K562 (cell line): ENCODE measurements around the gene PGAP3. TPM values are rescaled to one million over a fixed set of nuclear protein-coding genes. Genes with fewer than 3 reads are reported as not detected.
A peak's percentile ranks its signal among the peaks of the same experiment; 100 is the strongest.

Experiments
- BRD4 ChIP-seq: fragments of 200-600 bp; sonication (generic); IDR thresholded peaks from 2 replicates; pipeline ENCODE4 v1.6.1; 2017; ENCODE audit warnings: inconsistent platforms
- CBX1 ChIP-seq: sonication (generic); IDR thresholded peaks from 2 replicates; pipeline ENCODE4 v1.6.1; 2016; ENCODE audit warnings: antibody characterized with exemption, low read depth, mild to moderate bottlenecking
- CREM ChIP-seq: IDR thresholded peaks from 2 replicates; pipeline ENCODE4 v1.6.1; 2014; ENCODE audit warnings: antibody characterized with exemption, low read depth
- ESRRB ChIP-seq: fragments of 250-450 bp; sonication (Bioruptor Pico); IDR thresholded peaks from 2 replicates; pipeline ENCODE4 v1.5.0; 2020; ENCODE audit warnings: mild to moderate bottlenecking, moderate library complexity, borderline replicate concordance
- ETV1 ChIP-seq: fragments of 450-650 bp; conservative IDR thresholded peaks from 2 replicates; pipeline ENCODE4 v1.6.1; 2016; ENCODE audit warnings: missing genetic modification characterization, control low read depth, low read depth, missing compliant biosample characterization
- FOSL1 ChIP-seq: fragments of 200-800 bp; sonication (Bioruptor generic); conservative IDR thresholded peaks from 2 replicates; pipeline ENCODE4 v1.6.1; 2016; ENCODE audit warnings: missing genetic modification characterization, missing compliant biosample characterization
- MTA1 ChIP-seq: fragments of 450-650 bp; IDR thresholded peaks from 2 replicates; pipeline ENCODE4 v1.6.1; 2017; ENCODE audit warnings: borderline replicate concordance
- NFE2 ChIP-seq: IDR thresholded peaks from 2 replicates; pipeline ENCODE4 v1.6.1; 2014; ENCODE audit warnings: antibody characterized with exemption, low read depth
- POLR2AphosphoS5 ChIP-seq: IDR thresholded peaks from 2 replicates; pipeline ENCODE4 v1.6.1; 2011; ENCODE audit warnings: mild to moderate bottlenecking, low read depth, low read length, moderate library complexity; ENCODE audit not compliant: control insufficient read depth, insufficient read depth
- RUNX1 ChIP-seq: sonication (generic); IDR thresholded peaks from 2 replicates; pipeline ENCODE4 v1.6.1; 2016; ENCODE audit warnings: antibody characterized with exemption, low read depth
- SMARCA4 ChIP-seq: fragments of 450-650 bp; IDR thresholded peaks from 2 replicates; pipeline ENCODE4 v1.6.1; 2016
- TAF7 ChIP-seq: fragments of 450-650 bp; IDR thresholded peaks from 2 replicates; pipeline ENCODE4 v1.6.1; 2016; ENCODE audit warnings: missing genetic modification characterization, missing compliant biosample characterization
- TEAD1 ChIP-seq, 2 experiments: fragments of 450-650 bp in 1 of 2; sonication (generic) in 1 of 2; formaldehyde crosslinking; IDR thresholded peaks; 2 replicates each; pipeline versions ENCODE4 v1.4.0 to v1.8.0; 2020 to 2022; ENCODE audit warnings: mild to moderate bottlenecking in 2 of 2, missing genetic modification reagents in 1 of 2
- XRCC3 ChIP-seq: fragments of 450-650 bp; IDR thresholded peaks from 2 replicates; pipeline ENCODE4 v1.6.1; 2017; ENCODE audit warnings: mild to moderate bottlenecking, moderate library complexity
- ZNF347 ChIP-seq: fragments of 450-650 bp; formaldehyde crosslinking; IDR thresholded peaks from 2 replicates; pipeline ENCODE4 v1.4.0; 2020; ENCODE audit warnings: low read depth, mild to moderate bottlenecking, moderate library complexity
- ZNF41 ChIP-seq: fragments of 250-450 bp; sonication (Bioruptor Pico); conservative IDR thresholded peaks from 2 replicates; pipeline ENCODE4 v1.4.0; 2020; ENCODE audit warnings: mild to moderate bottlenecking
- ZNF551 ChIP-seq: fragments of 250-450 bp; sonication (Bioruptor Pico); IDR thresholded peaks from 2 replicates; pipeline ENCODE4 v1.5.0; 2021; ENCODE audit warnings: mild to moderate bottlenecking, moderate library complexity
- ZNF778 ChIP-seq: fragments of 450-650 bp; formaldehyde crosslinking; IDR thresholded peaks from 2 replicates; pipeline ENCODE4 v1.4.0; 2020; ENCODE audit warnings: mild to moderate bottlenecking, moderate library complexity
- ZSCAN32 ChIP-seq: fragments of 450-650 bp; formaldehyde crosslinking; IDR thresholded peaks from 2 replicates; pipeline ENCODE4 v1.4.0; 2020; ENCODE audit warnings: mild to moderate bottlenecking, moderate library complexity
- polyA plus RNA-seq, 8 experiments: library from polyadenylated mRNA; depleted of rRNA in 4 of 8; stranded (reverse) in 5 of 8; unstranded in 3 of 8; fragments of >200 nt; fragmentation: Nextera tagmentation in 2 of 8; fragmentation: Illumina TruSeq in 1 of 8; extraction: Ambion mirVana in 2 of 8; extraction: Trizol in 1 of 8; gene quantifications; 2 replicates each; pipeline versions ENCODE4 v1.2.1 to v1.2.3, GENCODE V29; 2011 to 2014; ENCODE audit warnings: inconsistent platforms in 1 of 8, missing spikeins in 1 of 8
- total RNA-seq, 7 experiments: library from RNA; depleted of rRNA in 6 of 7; stranded (reverse); fragments of >200 nt in 6 of 7; fragmentation: Illumina TruSeq in 2 of 7; extraction: Trizol in 2 of 7; gene quantifications; 2 replicates each; pipeline versions ENCODE4 v1.2.1 to v1.2.3, GENCODE V29; 2011 to 2021; ENCODE audit warnings: low replicate concordance in 1 of 7
- TF ChIP-seq, protein P1 (sequence below): fragments of 450-650 bp; formaldehyde crosslinking; IDR thresholded peaks from 2 replicates; pipeline ENCODE4 v1.4.0; 2020; ENCODE audit warnings: mild to moderate bottlenecking, moderate library complexity
- TF ChIP-seq, protein P2 (sequence below): sonication (generic); formaldehyde crosslinking; IDR thresholded peaks from 2 replicates; pipeline ENCODE4 v1.8.1; 2023; ENCODE audit warnings: mild to moderate bottlenecking, missing genetic modification reagents
- TF ChIP-seq, protein P3 (sequence below): fragments of 250-450 bp; sonication (Bioruptor Pico); IDR thresholded peaks from 2 replicates; pipeline ENCODE4 v1.9.0; 2021; ENCODE audit warnings: mild to moderate bottlenecking, inconsistent platforms
- TF ChIP-seq, protein P4 (sequence below): fragments of 200-800 bp; sonication (Bioruptor generic); IDR thresholded peaks from 2 replicates; pipeline ENCODE4 v1.6.1; 2017; ENCODE audit warnings: missing genetic modification characterization, missing compliant biosample characterization

Gene PGAP3
- total and polyA plus RNA-seq, 9 of the 15 experiments (the other 6 are each of a cell fraction or from before 2014, with no cell fraction given): 0.38 to 9.4 (median 4.5) TPM

DNA sequence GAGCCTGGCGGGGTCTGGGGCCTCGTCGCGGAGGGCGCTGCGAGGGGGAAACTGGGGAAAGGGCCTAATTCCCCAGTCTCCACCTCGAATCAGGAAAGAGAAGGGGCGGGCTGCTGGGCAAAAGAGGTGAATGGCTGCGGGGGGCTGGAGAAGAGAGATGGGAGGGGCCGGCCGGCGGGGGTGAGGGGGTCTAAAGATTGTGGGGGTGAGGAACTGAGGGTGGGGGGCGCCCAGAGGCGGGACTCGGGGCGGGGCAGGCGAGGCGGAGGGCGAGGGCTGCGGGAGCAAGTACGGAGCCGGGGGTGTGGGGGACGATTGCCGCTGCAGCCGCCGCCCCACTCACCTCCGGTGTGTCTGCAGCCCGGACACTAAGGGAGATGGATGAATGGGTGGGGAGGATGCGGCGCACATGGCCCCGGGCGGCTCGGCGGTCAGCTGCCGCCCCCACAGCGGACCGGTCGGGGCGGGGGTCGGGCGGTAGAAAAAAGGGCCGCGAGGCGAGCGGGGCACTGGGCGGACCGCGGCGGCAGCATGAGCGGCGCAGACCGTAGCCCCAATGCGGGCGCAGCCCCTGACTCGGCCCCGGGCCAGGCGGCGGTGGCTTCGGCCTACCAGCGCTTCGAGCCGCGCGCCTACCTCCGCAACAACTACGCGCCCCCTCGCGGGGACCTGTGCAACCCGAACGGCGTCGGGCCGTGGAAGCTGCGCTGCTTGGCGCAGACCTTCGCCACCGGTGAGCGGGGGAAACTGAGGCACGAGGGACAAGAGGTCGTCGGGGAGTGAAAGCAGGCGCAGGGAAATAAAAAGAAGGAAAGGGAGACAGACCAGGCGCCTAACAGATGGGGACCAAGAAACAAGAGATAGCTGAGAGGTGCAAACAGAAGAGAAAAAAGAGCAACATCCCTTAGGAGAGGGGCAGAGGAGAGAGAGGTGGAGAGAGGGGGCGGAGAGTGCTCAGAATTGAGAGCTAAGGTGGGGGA lies 19.6 kb downstream of the PGAP3 start, which contains the start of gene PNMT (continued):
- TF ChIP-seq, protein P1, sequence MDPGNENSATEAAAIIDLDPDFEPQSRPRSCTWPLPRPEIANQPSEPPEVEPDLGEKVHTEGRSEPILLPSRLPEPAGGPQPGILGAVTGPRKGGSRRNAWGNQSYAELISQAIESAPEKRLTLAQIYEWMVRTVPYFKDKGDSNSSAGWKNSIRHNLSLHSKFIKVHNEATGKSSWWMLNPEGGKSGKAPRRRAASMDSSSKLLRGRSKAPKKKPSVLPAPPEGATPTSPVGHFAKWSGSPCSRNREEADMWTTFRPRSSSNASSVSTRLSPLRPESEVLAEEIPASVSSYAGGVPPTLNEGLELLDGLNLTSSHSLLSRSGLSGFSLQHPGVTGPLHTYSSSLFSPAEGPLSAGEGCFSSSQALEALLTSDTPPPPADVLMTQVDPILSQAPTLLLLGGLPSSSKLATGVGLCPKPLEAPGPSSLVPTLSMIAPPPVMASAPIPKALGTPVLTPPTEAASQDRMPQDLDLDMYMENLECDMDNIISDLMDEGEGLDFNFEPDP: no peak
- no peak for TF ChIP-seq RUNX1
- no peak for TF ChIP-seq SMARCA4
- TF ChIP-seq, protein P2, sequence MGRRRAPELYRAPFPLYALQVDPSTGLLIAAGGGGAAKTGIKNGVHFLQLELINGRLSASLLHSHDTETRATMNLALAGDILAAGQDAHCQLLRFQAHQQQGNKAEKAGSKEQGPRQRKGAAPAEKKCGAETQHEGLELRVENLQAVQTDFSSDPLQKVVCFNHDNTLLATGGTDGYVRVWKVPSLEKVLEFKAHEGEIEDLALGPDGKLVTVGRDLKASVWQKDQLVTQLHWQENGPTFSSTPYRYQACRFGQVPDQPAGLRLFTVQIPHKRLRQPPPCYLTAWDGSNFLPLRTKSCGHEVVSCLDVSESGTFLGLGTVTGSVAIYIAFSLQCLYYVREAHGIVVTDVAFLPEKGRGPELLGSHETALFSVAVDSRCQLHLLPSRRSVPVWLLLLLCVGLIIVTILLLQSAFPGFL: no peak
- TF ChIP-seq POLR2AphosphoS5: no peak
- TF ChIP-seq CBX1: peak; percentile 74; the same call in 1 of the 2 replicates
- peak; percentile 80; the same call in 1 of the 2 replicates for TF ChIP-seq CREM
- TF ChIP-seq XRCC3: no peak
- TF ChIP-seq TEAD1 (CRISPR knock-in tag; IDR thresholded peaks at IDR 0.05): 0 out of 4 replicates have a peak, but pooled peaks of 1 of the 2 experiments have one; percentile 48
- no peak for TF ChIP-seq FOSL1
- TF ChIP-seq ZNF347 (CRISPR knock-in tag): no peak
- TF ChIP-seq ESRRB: no peak
- TF ChIP-seq NFE2: no peak
- TF ChIP-seq TAF7 (tag): no peak
- TF ChIP-seq BRD4: no peak; the same call in 1 of the 2 replicates
- TF ChIP-seq, protein P3, sequence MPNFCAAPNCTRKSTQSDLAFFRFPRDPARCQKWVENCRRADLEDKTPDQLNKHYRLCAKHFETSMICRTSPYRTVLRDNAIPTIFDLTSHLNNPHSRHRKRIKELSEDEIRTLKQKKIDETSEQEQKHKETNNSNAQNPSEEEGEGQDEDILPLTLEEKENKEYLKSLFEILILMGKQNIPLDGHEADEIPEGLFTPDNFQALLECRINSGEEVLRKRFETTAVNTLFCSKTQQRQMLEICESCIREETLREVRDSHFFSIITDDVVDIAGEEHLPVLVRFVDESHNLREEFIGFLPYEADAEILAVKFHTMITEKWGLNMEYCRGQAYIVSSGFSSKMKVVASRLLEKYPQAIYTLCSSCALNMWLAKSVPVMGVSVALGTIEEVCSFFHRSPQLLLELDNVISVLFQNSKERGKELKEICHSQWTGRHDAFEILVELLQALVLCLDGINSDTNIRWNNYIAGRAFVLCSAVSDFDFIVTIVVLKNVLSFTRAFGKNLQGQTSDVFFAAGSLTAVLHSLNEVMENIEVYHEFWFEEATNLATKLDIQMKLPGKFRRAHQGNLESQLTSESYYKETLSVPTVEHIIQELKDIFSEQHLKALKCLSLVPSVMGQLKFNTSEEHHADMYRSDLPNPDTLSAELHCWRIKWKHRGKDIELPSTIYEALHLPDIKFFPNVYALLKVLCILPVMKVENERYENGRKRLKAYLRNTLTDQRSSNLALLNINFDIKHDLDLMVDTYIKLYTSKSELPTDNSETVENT: peak; percentile 76
- TF ChIP-seq ZSCAN32 (CRISPR knock-in tag): no peak
- TF ChIP-seq ZNF551 (CRISPR knock-in tag): no peak
- no peak; the same call in 1 of the 2 replicates for TF ChIP-seq ETV1
- TF ChIP-seq ZNF41 (CRISPR knock-in tag): no peak
- no peak for TF ChIP-seq ZNF778 (CRISPR knock-in tag)
- TF ChIP-seq MTA1: no peak; the same call in 1 of the 2 replicates
- TF ChIP-seq, protein P4, sequence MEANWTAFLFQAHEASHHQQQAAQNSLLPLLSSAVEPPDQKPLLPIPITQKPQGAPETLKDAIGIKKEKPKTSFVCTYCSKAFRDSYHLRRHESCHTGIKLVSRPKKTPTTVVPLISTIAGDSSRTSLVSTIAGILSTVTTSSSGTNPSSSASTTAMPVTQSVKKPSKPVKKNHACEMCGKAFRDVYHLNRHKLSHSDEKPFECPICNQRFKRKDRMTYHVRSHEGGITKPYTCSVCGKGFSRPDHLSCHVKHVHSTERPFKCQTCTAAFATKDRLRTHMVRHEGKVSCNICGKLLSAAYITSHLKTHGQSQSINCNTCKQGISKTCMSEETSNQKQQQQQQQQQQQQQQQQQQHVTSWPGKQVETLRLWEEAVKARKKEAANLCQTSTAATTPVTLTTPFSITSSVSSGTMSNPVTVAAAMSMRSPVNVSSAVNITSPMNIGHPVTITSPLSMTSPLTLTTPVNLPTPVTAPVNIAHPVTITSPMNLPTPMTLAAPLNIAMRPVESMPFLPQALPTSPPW: no peak
